Measurements from ENCODE around the gene PNRC2. TPM values are rescaled to one million over a fixed set of nuclear protein-coding genes. Genes with fewer than 3 reads are reported as not detected.
"Not testable (repeated sequence)": the region's sequence is repeated elsewhere in the genome, so short reads cannot be mapped to it uniquely, and the experiment has no call there.

Gene PNRC2
- total RNA-seq, 3 donors from 2014 or later, result 168 to 179 (median 168) TPM

GRCh38 chr1:23995431-23995837 lies 35.8 kb downstream of the PNRC2 start:
- ATAC-seq (no peak), DNase-seq (no peak)
- Mint-ChIP-seq H3K4me1 (ENCODE audit: low read depth) (peaks cover 2% of the 10 kb centered on the region), H3K27me3 (ENCODE audit: low read depth) (no peaks in the 10 kb centered on the region), H3K4me3 (no peak overlapping the region), H3K36me3 (ENCODE audit: insufficient read depth) (no peaks in the 10 kb centered on the region), H3K9me3 (no peaks in the 10 kb centered on the region)

- peaks cover 2% of the 10 kb centered on the region for H3K4me1 Mint-ChIP-seq (ENCODE audit: low read depth)
- H3K36me3 Mint-ChIP-seq (ENCODE audit: insufficient read depth), result no peaks in the 10 kb centered on the region
- no peak overlapping the region for H3K4me3 Mint-ChIP-seq
- no peaks in the 10 kb centered on the region for H3K9me3 Mint-ChIP-seq
- ATAC-seq, result no peak
- H3K27me3 Mint-ChIP-seq (ENCODE audit: low read depth), result no peaks in the 10 kb centered on the region
- no peak for DNase-seq
Observed at GRCh38 chr1:23996700-23997229, 37.1 kb downstream of the PNRC2 start.

GRCh38 chr1:23997812-23998211 lies 38.2 kb downstream of the PNRC2 start:
- H3K9me3 Mint-ChIP-seq, result no peaks in the 10 kb centered on the region
- DNase-seq, result no peak
- H3K4me3 Mint-ChIP-seq, result no peak overlapping the region
- peaks cover 2% of the 10 kb centered on the region for H3K4me1 Mint-ChIP-seq (ENCODE audit: low read depth)
- ATAC-seq, result no peak
- H3K27me3 Mint-ChIP-seq (ENCODE audit: low read depth), result no peaks in the 10 kb centered on the region
- H3K36me3 Mint-ChIP-seq (ENCODE audit: insufficient read depth), result no peaks in the 10 kb centered on the region

- Mint-ChIP-seq H3K27me3 (ENCODE audit: low read depth) (no peaks in the 10 kb centered on the region), H3K4me3 (no peak overlapping the region), H3K36me3 (ENCODE audit: insufficient read depth) (no peaks in the 10 kb centered on the region), H3K9me3 (no peaks in the 10 kb centered on the region), H3K4me1 (ENCODE audit: low read depth) (peaks cover 2% of the 10 kb centered on the region)
- ATAC-seq (no peak), DNase-seq (no peak)
Observed at GRCh38 chr1:23999156-23999671, 39.6 kb downstream of the PNRC2 start.

- Mint-ChIP-seq H3K27me3 (ENCODE audit: low read depth) (peaks cover 3% of the 10 kb centered on the region), H3K4me3 (no peak overlapping the region), H3K36me3 (ENCODE audit: insufficient read depth) (no peaks in the 10 kb centered on the region), H3K4me1 (ENCODE audit: low read depth) (no peaks in the 10 kb centered on the region), H3K9me3 (no peaks in the 10 kb centered on the region)
- DNase-seq (no peak), ATAC-seq (no peak)
Observed at GRCh38 chr1:24002695-24003094, 43.1 kb downstream of the PNRC2 start.

GRCh38 chr1:24003331-24003972 lies 43.8 kb downstream of the PNRC2 start:
- DNase-seq (no peak), ATAC-seq (no peak)
- Mint-ChIP-seq H3K9me3 (no peaks in the 10 kb centered on the region), H3K36me3 (ENCODE audit: insufficient read depth) (no peaks in the 10 kb centered on the region), H3K27me3 (ENCODE audit: low read depth) (peaks cover 3% of the 10 kb centered on the region), H3K4me3 (no peak overlapping the region), H3K4me1 (ENCODE audit: low read depth) (no peaks in the 10 kb centered on the region)

GRCh38 chr1:24004132-24004531 lies 44.5 kb downstream of the PNRC2 start:
- Mint-ChIP-seq H3K9me3 (no peaks in the 10 kb centered on the region), H3K27me3 (ENCODE audit: low read depth) (peaks cover 4% of the 10 kb centered on the region), H3K4me1 (ENCODE audit: low read depth) (no peaks in the 10 kb centered on the region), H3K36me3 (ENCODE audit: insufficient read depth) (no peaks in the 10 kb centered on the region), H3K4me3 (no peak overlapping the region)
- ATAC-seq, result no peak
- no peak for DNase-seq

- DNase-seq (no peak), ATAC-seq (no peak)
- Mint-ChIP-seq H3K4me3 (no peak overlapping the region), H3K9me3 (no peaks in the 10 kb centered on the region), H3K4me1 (ENCODE audit: low read depth) (no peaks in the 10 kb centered on the region), H3K27me3 (ENCODE audit: low read depth) (peaks cover 9% of the 10 kb centered on the region), H3K36me3 (ENCODE audit: insufficient read depth) (no peaks in the 10 kb centered on the region)
Observed at GRCh38 chr1:24005163-24005562, 45.5 kb downstream of the PNRC2 start.

GRCh38 chr1:24007079-24007478 lies 47.5 kb downstream of the PNRC2 start:
- Mint-ChIP-seq H3K9me3 (no peaks in the 10 kb centered on the region), H3K4me3 (no peak overlapping the region), H3K4me1 (ENCODE audit: low read depth) (no peaks in the 10 kb centered on the region), H3K27me3 (ENCODE audit: low read depth) (peaks cover 9% of the 10 kb centered on the region), H3K36me3 (ENCODE audit: insufficient read depth) (no peaks in the 10 kb centered on the region)
- DNase-seq, result no peak
- ATAC-seq, result no peak

GRCh38 chr1:24008574-24009184 lies 49.1 kb downstream of the PNRC2 start:
- not testable (repeated sequence) for H3K4me3 Mint-ChIP-seq; ATAC-seq; H3K36me3 Mint-ChIP-seq (ENCODE audit: insufficient read depth); H3K9me3 Mint-ChIP-seq; DNase-seq; H3K27me3 Mint-ChIP-seq (ENCODE audit: low read depth); H3K4me1 Mint-ChIP-seq (ENCODE audit: low read depth)

- ATAC-seq, result no peak
- no peaks in the 10 kb centered on the region for H3K9me3 Mint-ChIP-seq
- H3K27me3 Mint-ChIP-seq (ENCODE audit: low read depth), result peaks cover 9% of the 10 kb centered on the region
- no peak overlapping the region for H3K4me3 Mint-ChIP-seq
- DNase-seq, result no peak
- H3K4me1 Mint-ChIP-seq (ENCODE audit: low read depth), result no peaks in the 10 kb centered on the region
- H3K36me3 Mint-ChIP-seq (ENCODE audit: insufficient read depth), result no peaks in the 10 kb centered on the region
Observed at GRCh38 chr1:24009406-24009805, 49.8 kb downstream of the PNRC2 start.

GRCh38 chr1:24010650-24011049 lies 51.0 kb downstream of the PNRC2 start:
- DNase-seq (no peak), ATAC-seq (no peak)
- no peaks in the 10 kb centered on the region for H3K36me3 Mint-ChIP-seq (ENCODE audit: insufficient read depth)
- peaks cover 6% of the 10 kb centered on the region for H3K27me3 Mint-ChIP-seq (ENCODE audit: low read depth)
- no peaks in the 10 kb centered on the region for H3K4me1 Mint-ChIP-seq (ENCODE audit: low read depth)
- H3K9me3 Mint-ChIP-seq, result no peaks in the 10 kb centered on the region
- H3K4me3 Mint-ChIP-seq, result no peak overlapping the region

- H3K4me3 Mint-ChIP-seq; ATAC-seq; H3K27me3 Mint-ChIP-seq (ENCODE audit: low read depth); DNase-seq; H3K9me3 Mint-ChIP-seq; H3K36me3 Mint-ChIP-seq (ENCODE audit: insufficient read depth); H3K4me1 Mint-ChIP-seq (ENCODE audit: low read depth): not testable (repeated sequence)
Observed at GRCh38 chr1:24012878-24013277, 53.2 kb downstream of the PNRC2 start.

Data from activated T-cell treated with anti-CD3 and anti-CD28 coated beads, Interleukin-2, amount 50 U/mL, for 4 hours (primary cell).